Measurements from ENCODE around the gene ZNF688.
A peak's percentile ranks its signal among the peaks of the same experiment; 100 is the strongest.

Gene ZNF688

GRCh38 chr16:30571445-30572322 lies at the start of gene ZNF688:
ZNF688 (minus strand) TSS chr16:30571714; CDS start chr16:30571629, 85 bp downstream.
- CTCF ChIA-PET: interaction anchor here (0.8 to 2.4 kb wide), 13 partner anchors 10 to 142 kb away, joined by 3 to 8 read pairs (median 4); partner anchors contain the start of genes DCTPP1, PRR14 and ZNF764
- POLR2A ChIA-PET: interaction anchor here (0.6 to 2.4 kb wide), 6 partner anchors 10 to 79 kb away, joined by 3 to 23 read pairs (median 4); partner anchors contain the start of genes PRR14, ZNF747, ZNF764 and ZNF785

GRCh38 chr16:30620169-30620568 lies 48.7 kb upstream of the ZNF688 start:
- DNase-seq (ENCODE audit: low read depth, low spot score): no peak
- POLR2A ChIA-PET: no interaction called here
- no peak overlapping the region for H3K4me3 ChIP-seq (ENCODE audit: low read depth, low read length)
- no peak for TF ChIP-seq CTCF (IDR thresholded peaks at IDR 0.05; ENCODE audit: insufficient read depth, low read length, missing control alignments)
- CTCF ChIA-PET: interaction anchor here (0.9 to 6.1 kb wide), 5 partner anchors 9 to 190 kb away, joined by 3 to 51 read pairs (median 3); partner anchors contain the start of gene DCTPP1

More at GRCh38 chr16:30571445-30572322, at the start of gene ZNF688:
- peak; percentile 89 for DNase-seq (ENCODE audit: low read depth, low spot score)
- peak within 1 kb of the TSS; percentile 68 for H3K4me3 ChIP-seq (ENCODE audit: low read depth, low read length)
- TF ChIP-seq CTCF (IDR thresholded peaks at IDR 0.05; ENCODE audit: insufficient read depth, low read length, missing control alignments): no peak

DNA sequence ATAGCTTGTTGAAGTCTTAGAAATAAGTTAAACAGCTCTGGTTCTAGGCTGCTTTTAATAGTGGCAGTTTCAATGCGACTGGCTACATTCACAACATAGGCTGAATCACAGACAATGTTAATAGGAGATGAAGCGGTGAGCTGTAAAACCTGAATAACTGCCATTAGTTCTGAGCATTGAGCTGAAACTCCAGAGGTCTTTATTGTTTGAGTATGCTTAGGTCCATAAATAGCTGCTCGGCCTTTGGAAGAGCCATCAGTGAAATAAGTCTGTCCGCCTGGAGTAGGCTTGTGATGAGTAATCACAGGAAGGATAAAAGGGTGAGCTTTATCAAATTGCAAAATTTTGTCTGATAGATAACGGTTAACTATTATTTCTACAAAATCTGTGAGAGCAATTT lies 48.1 kb upstream of the ZNF688 start:
- ChIA-PET POLR2A (no interaction called here), CTCF (interaction anchor here (0.8 to 6.1 kb wide), 4 partner anchors 9 to 22 kb away, joined by 3 to 51 read pairs (median 3); partner anchors contain the start of gene ZNF689)
- TF ChIP-seq CTCF (IDR thresholded peaks at IDR 0.05; ENCODE audit: insufficient read depth, low read length, missing control alignments): no peak
- H3K4me3 ChIP-seq (ENCODE audit: low read depth, low read length): no peak overlapping the region
- no peak for DNase-seq (ENCODE audit: low read depth, low spot score)

DNA sequence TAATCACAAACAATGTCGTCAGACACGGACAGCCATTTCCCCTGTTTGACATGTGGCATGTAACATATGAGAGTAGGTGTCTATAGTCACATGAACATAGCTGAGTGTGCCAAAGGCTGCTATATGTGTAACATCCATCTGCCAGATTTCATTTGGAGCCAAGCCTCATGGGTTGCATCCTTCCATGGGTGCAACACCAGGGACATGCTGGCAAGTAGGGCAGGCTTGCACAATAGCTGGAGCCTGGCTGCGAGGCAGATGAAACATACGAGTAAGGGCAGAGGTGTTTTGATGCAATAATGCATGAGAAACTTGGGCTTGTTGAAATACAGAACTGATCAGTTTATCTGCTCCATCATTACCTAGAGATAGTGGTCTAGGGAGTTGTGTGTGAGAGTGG lies 47.7 kb upstream of the ZNF688 start:
- TF ChIP-seq CTCF (IDR thresholded peaks at IDR 0.05; ENCODE audit: insufficient read depth, low read length, missing control alignments): no peak
- no peak overlapping the region for H3K4me3 ChIP-seq (ENCODE audit: low read depth, low read length)
- POLR2A ChIA-PET: no interaction called here
- DNase-seq (ENCODE audit: low read depth, low spot score): no peak
- CTCF ChIA-PET: interaction anchor here (0.8 to 6.1 kb wide), 4 partner anchors 9 to 22 kb away, joined by 3 to 51 read pairs (median 3); partner anchors contain the start of gene ZNF689

- POLR2A ChIA-PET: interaction anchor here (1.0 to 1.2 kb wide), 2 partner anchors 43 to 186 kb away, joined by 3 to 4 read pairs; partner anchors contain the start of gene DCTPP1
- TF ChIP-seq CTCF (IDR thresholded peaks at IDR 0.05; ENCODE audit: insufficient read depth, low read length, missing control alignments): peak; percentile 46
- CTCF ChIA-PET: interaction anchor here (0.7 to 2.2 kb wide), 10 partner anchors 13 to 206 kb away, joined by 3 to 14 read pairs (median 6); no protein-coding TSS in a partner anchor
- DNase-seq (ENCODE audit: low read depth, low spot score): no peak
- no peak overlapping the region for H3K4me3 ChIP-seq (ENCODE audit: low read depth, low read length)
These were observed 44.0 kb upstream of the ZNF688 start for GRCh38 chr16:30615358-30616091.

Data from AG04449 (cell line).